ENCODE data around the gene FOSB. TPM values are rescaled to one million over a fixed set of nuclear protein-coding genes. Genes with fewer than 3 reads are reported as not detected.
"Not testable (repeated sequence)": the region's sequence is repeated elsewhere in the genome, so short reads cannot be mapped to it uniquely, and the experiment has no call there.

FOSB gene
- total and polyA plus RNA-seq, 5 donors from 2014 or later: 5.2 to 731 (median 11.3) TPM

- DNase-seq: peak in 1 of 3 donors; percentile 53
Measured at GRCh38 chr19:45508861-45509691, 41.3 kb downstream of the FOSB start.

GRCh38 chr19:45509692-45510015, 41.9 kb downstream of the FOSB start:
- peak overlapping the region; percentile 81 to 85 (median 84) for H3K27ac Mint-ChIP-seq
- peaks cover 0 to 2% (median 0%) of the 10 kb centered on the region in 7 donors for H3K9me3 Mint-ChIP-seq
- Histone ChIP-seq H3K36me3 (ENCODE audit: control insufficient read depth, insufficient read depth, low read length) (no peaks in the 10 kb centered on the region), H3K27ac (ENCODE audit: insufficient read depth, low read length, poor library complexity, severe bottlenecking) (peak overlapping the region; percentile 95), H3K4me1 (ENCODE audit: control insufficient read depth, insufficient read depth, low read length, poor library complexity, severe bottlenecking) (peaks cover 75% of the 10 kb centered on the region), H3K27me3 (ENCODE audit: control insufficient read depth, insufficient read depth, low read length) (no peaks in the 10 kb centered on the region), H3K4me3 (ENCODE audit: low read depth, low read length) (peak overlapping the region; percentile 45), H3K9me3 (ENCODE audit: control insufficient read depth in 2 of 2, low read length in 2 of 2) (no peaks in the 10 kb centered on the region)
- H3K4me1 Mint-ChIP-seq: peaks cover 0 to 72% (median 48%) of the 10 kb centered on the region in 4 donors
- H3K4me3 Mint-ChIP-seq: peak overlapping the region; percentile 94 to 99 (median 96)
- no peaks in the 10 kb centered on the region for H3K27me3 Mint-ChIP-seq
- ATAC-seq (ENCODE audit: low read depth in 2 of 2) (no peak), DNase-seq (no peak)
- H3K36me3 Mint-ChIP-seq: no peaks in the 10 kb centered on the region

More at GRCh38 chr19:45508861-45509691, 41.3 kb downstream of the FOSB start:
- peaks cover 69% of the 10 kb centered on the region for H3K4me1 ChIP-seq (ENCODE audit: control insufficient read depth, insufficient read depth, low read length, poor library complexity, severe bottlenecking)
- Mint-ChIP-seq H3K27ac (peak overlapping the region; percentile 71 to 87 (median 85)), H3K9me3 (peaks cover 0 to 2% (median 0%) of the 10 kb centered on the region in 7 donors), H3K36me3 (no peaks in the 10 kb centered on the region), H3K27me3 (no peaks in the 10 kb centered on the region), H3K4me1 (peaks cover 0 to 67% (median 47%) of the 10 kb centered on the region in 4 donors), H3K4me3 (peak overlapping the region; percentile 94 to 99 (median 96))
- peak overlapping the region; percentile 95 for H3K27ac ChIP-seq (ENCODE audit: insufficient read depth, low read length, poor library complexity, severe bottlenecking)
- no peaks in the 10 kb centered on the region for H3K36me3 ChIP-seq (ENCODE audit: control insufficient read depth, insufficient read depth, low read length)
- ATAC-seq (ENCODE audit: low read depth in 2 of 2): no peak
- H3K4me3 ChIP-seq (ENCODE audit: low read depth, low read length): peak overlapping the region; percentile 75
- no peaks in the 10 kb centered on the region for H3K27me3 ChIP-seq (ENCODE audit: control insufficient read depth, insufficient read depth, low read length)
- no peaks in the 10 kb centered on the region for H3K9me3 ChIP-seq (ENCODE audit: control insufficient read depth in 2 of 2, low read length in 2 of 2)

GRCh38 chr19:45510352-45510751, 42.6 kb downstream of the FOSB start:
- not testable (repeated sequence) for H3K4me3 ChIP-seq (ENCODE audit: low read depth, low read length)

GRCh38 chr19:45511074-45511473, 43.3 kb downstream of the FOSB start:
- no peaks in the 10 kb centered on the region for H3K27me3 Mint-ChIP-seq
- H3K4me3 Mint-ChIP-seq: peak overlapping the region; percentile 94 to 99 (median 96)
- ATAC-seq (ENCODE audit: low read depth in 2 of 2) (no peak), DNase-seq (no peak)
- H3K4me3 ChIP-seq (ENCODE audit: low read depth, low read length): no peak overlapping the region
- H3K27ac ChIP-seq (ENCODE audit: insufficient read depth, low read length, poor library complexity, severe bottlenecking): no peak overlapping the region
- peaks cover 0 to 2% (median 0%) of the 10 kb centered on the region in 7 donors for H3K9me3 Mint-ChIP-seq
- H3K4me1 Mint-ChIP-seq: peaks cover 0 to 74% (median 43%) of the 10 kb centered on the region in 4 donors
- H3K4me1 ChIP-seq (ENCODE audit: control insufficient read depth, insufficient read depth, low read length, poor library complexity, severe bottlenecking): peaks cover 80% of the 10 kb centered on the region
- no peaks in the 10 kb centered on the region for H3K36me3 Mint-ChIP-seq
- H3K36me3 ChIP-seq (ENCODE audit: control insufficient read depth, insufficient read depth, low read length): peaks cover 3% of the 10 kb centered on the region
- H3K27me3 ChIP-seq (ENCODE audit: control insufficient read depth, insufficient read depth, low read length): no peaks in the 10 kb centered on the region
- no peaks in the 10 kb centered on the region for H3K9me3 ChIP-seq (ENCODE audit: control insufficient read depth in 2 of 2, low read length in 2 of 2)
- H3K27ac Mint-ChIP-seq: peak overlapping the region; percentile 73 to 84 (median 82)

More at GRCh38 chr19:45510352-45510751, 42.6 kb downstream of the FOSB start:
- H3K27ac Mint-ChIP-seq: peak overlapping the region; percentile 18 to 84 (median 73)
- not testable (repeated sequence) for DNase-seq; H3K27me3 ChIP-seq (ENCODE audit: control insufficient read depth, insufficient read depth, low read length); H3K9me3 Mint-ChIP-seq; ATAC-seq (ENCODE audit: low read depth in 2 of 2); H3K36me3 ChIP-seq (ENCODE audit: control insufficient read depth, insufficient read depth, low read length); H3K36me3 Mint-ChIP-seq; H3K27me3 Mint-ChIP-seq; H3K27ac ChIP-seq (ENCODE audit: insufficient read depth, low read length, poor library complexity, severe bottlenecking); H3K9me3 ChIP-seq (ENCODE audit: control insufficient read depth in 2 of 2, low read length in 2 of 2)
- H3K4me1 ChIP-seq (ENCODE audit: control insufficient read depth, insufficient read depth, low read length, poor library complexity, severe bottlenecking): peaks cover 80% of the 10 kb centered on the region
- peak overlapping the region; percentile 94 to 99 (median 96) for H3K4me3 Mint-ChIP-seq
- peaks cover 0 to 75% (median 46%) of the 10 kb centered on the region in 4 donors for H3K4me1 Mint-ChIP-seq

GRCh38 chr19:45512881-45513483, 45.2 kb downstream of the FOSB start:
- Histone ChIP-seq H3K9me3 (ENCODE audit: control insufficient read depth in 2 of 2, low read length in 2 of 2) (no peaks in the 10 kb centered on the region), H3K4me1 (ENCODE audit: control insufficient read depth, insufficient read depth, low read length, poor library complexity, severe bottlenecking) (peaks cover 74% of the 10 kb centered on the region), H3K36me3 (ENCODE audit: control insufficient read depth, insufficient read depth, low read length) (peaks cover 11% of the 10 kb centered on the region), H3K27ac (ENCODE audit: insufficient read depth, low read length, poor library complexity, severe bottlenecking) (no peak overlapping the region), H3K27me3 (ENCODE audit: control insufficient read depth, insufficient read depth, low read length) (no peaks in the 10 kb centered on the region), H3K4me3 (ENCODE audit: low read depth, low read length) (no peak overlapping the region)
- Mint-ChIP-seq H3K4me1 (peaks cover 0 to 76% (median 36%) of the 10 kb centered on the region in 4 donors), H3K4me3 (peak overlapping the region in 2 of 4 donors; percentile 62 to 84), H3K36me3 (peaks cover 5% of the 10 kb centered on the region), H3K27me3 (no peaks in the 10 kb centered on the region), H3K27ac (peak overlapping the region; percentile 47 to 77 (median 70)), H3K9me3 (peaks cover 0 to 2% (median 0%) of the 10 kb centered on the region in 7 donors)
- DNase-seq: no peak
- no peak for ATAC-seq (ENCODE audit: low read depth in 2 of 2)

- Histone ChIP-seq H3K4me1 (ENCODE audit: control insufficient read depth, insufficient read depth, low read length, poor library complexity, severe bottlenecking) (peaks cover 60% of the 10 kb centered on the region), H3K27ac (ENCODE audit: insufficient read depth, low read length, poor library complexity, severe bottlenecking) (peak overlapping the region; percentile 76), H3K27me3 (ENCODE audit: control insufficient read depth, insufficient read depth, low read length) (no peaks in the 10 kb centered on the region), H3K36me3 (ENCODE audit: control insufficient read depth, insufficient read depth, low read length) (peaks cover 18% of the 10 kb centered on the region), H3K9me3 (ENCODE audit: control insufficient read depth in 2 of 2, low read length in 2 of 2) (no peaks in the 10 kb centered on the region), H3K4me3 (ENCODE audit: low read depth, low read length) (no peak overlapping the region)
- Mint-ChIP-seq H3K36me3 (peaks cover 8% of the 10 kb centered on the region), H3K9me3 (no peaks in the 10 kb centered on the region), H3K4me3 (peak overlapping the region in 3 of 4 donors; percentile 44 to 66 (median 66)), H3K27ac (peak overlapping the region; percentile 40 to 91 (median 91)), H3K4me1 (peaks cover 0 to 71% (median 34%) of the 10 kb centered on the region in 4 donors), H3K27me3 (no peaks in the 10 kb centered on the region)
- ATAC-seq (ENCODE audit: low read depth in 2 of 2): no peak
- DNase-seq: no peak
Measured at GRCh38 chr19:45514376-45515051, 46.7 kb downstream of the FOSB start.

GRCh38 chr19:45515081-45515624, 47.4 kb downstream of the FOSB start:
- Mint-ChIP-seq H3K27me3 (no peaks in the 10 kb centered on the region), H3K4me1 (peaks cover 0 to 65% (median 29%) of the 10 kb centered on the region in 4 donors), H3K27ac (peak overlapping the region; percentile 56 to 91 (median 91)), H3K36me3 (peaks cover 8% of the 10 kb centered on the region), H3K9me3 (no peaks in the 10 kb centered on the region), H3K4me3 (peak overlapping the region in 3 of 4 donors; percentile 41 to 66 (median 66))
- ATAC-seq (ENCODE audit: low read depth in 2 of 2) (peak; percentile 30 to 41), DNase-seq (peak in 1 of 3 donors; percentile 32)
- Histone ChIP-seq H3K27ac (ENCODE audit: insufficient read depth, low read length, poor library complexity, severe bottlenecking) (peak overlapping the region; percentile 76), H3K4me1 (ENCODE audit: control insufficient read depth, insufficient read depth, low read length, poor library complexity, severe bottlenecking) (peaks cover 55% of the 10 kb centered on the region), H3K9me3 (ENCODE audit: control insufficient read depth in 2 of 2, low read length in 2 of 2) (no peaks in the 10 kb centered on the region), H3K27me3 (ENCODE audit: control insufficient read depth, insufficient read depth, low read length) (no peaks in the 10 kb centered on the region), H3K36me3 (ENCODE audit: control insufficient read depth, insufficient read depth, low read length) (peaks cover 23% of the 10 kb centered on the region), H3K4me3 (ENCODE audit: low read depth, low read length) (peak overlapping the region; percentile 26)

All from CD4-positive, CD25-positive, alpha-beta regulatory T cell (primary cell).